HG03575 (cell line): ENCODE data around the gene C3orf62.
"Not testable (repeated sequence)": the region's sequence is repeated elsewhere in the genome, so short reads cannot be mapped to it uniquely, and the experiment has no call there.

Experiments
- ATAC-seq: cut with Tn5 transposase; IDR thresholded peaks from one replicate; pipeline ENCODE4 v1.9.1; 2021; ENCODE audit not compliant: unreplicated experiment, insufficient number of reproducible peaks, low FRiP score; ENCODE audit errors: extremely low read depth

C3orf62 gene

GRCh38 chr3:49228817-49229216 lies 48.2 kb downstream of the C3orf62 start:
- ATAC-seq, result not testable (repeated sequence)

GRCh38 chr3:49222002-49222401 lies 55.0 kb downstream of the C3orf62 start:
- ATAC-seq, result no peak

GRCh38 chr3:49220985-49221563 lies 56.0 kb downstream of the C3orf62 start:
- ATAC-seq, result not testable (repeated sequence)

GRCh38 chr3:49219132-49219531 lies 57.9 kb downstream of the C3orf62 start:
- ATAC-seq, result no peak
